ENCODE measurements around the gene GOLGA6L9.
"Not testable (repeated sequence)": the region's sequence is repeated elsewhere in the genome, so short reads cannot be mapped to it uniquely, and the experiment has no call there.

The GOLGA6L9 gene, protein sequence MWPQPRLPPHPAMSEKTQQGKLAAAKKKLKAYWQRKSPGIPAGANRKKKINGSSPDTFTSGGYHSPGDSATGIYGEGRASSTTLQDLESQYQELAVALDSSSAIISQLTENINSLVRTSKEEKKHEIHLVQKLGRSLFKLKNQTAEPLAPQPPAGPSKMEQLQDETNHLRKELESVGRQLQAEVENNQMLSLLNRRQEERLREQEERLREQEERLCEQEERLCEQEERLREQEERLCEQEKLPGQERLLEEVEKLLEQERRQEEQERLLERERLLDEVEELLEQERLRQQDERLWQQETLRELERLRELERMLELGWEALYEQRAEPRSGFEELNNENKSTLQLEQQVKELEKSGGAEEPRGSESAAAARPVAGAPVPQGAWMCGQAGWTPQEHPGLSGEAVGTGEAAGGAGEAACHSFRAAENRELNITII

DNA sequence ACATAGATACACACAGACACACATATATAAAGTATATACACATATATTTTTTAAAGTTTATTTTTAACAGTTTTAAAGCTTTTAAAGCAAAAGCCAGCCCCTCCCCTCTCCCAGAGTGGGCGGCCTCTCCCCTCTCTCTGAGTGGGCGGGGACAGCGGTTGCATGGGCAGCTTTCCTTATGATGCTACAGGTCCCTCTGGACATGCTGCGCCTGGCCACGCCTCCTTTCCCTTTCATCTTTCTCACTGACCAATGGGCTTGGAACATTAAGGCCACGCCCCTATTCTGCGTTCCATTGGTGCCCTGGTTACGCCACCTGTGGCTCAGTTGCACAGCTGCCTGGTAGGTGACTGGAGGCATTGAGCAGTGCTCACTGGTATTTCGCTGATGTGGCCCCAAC lies at the start of gene GOLGA6L9:
Gene GOLGA6L9 (plus strand): TSS at position 124 of the 400 bp plus-strand sequence. CDS start 264 bp downstream, at position 388.
- not testable (repeated sequence) for DNase-seq (ENCODE audit: low spot score)

DNA sequence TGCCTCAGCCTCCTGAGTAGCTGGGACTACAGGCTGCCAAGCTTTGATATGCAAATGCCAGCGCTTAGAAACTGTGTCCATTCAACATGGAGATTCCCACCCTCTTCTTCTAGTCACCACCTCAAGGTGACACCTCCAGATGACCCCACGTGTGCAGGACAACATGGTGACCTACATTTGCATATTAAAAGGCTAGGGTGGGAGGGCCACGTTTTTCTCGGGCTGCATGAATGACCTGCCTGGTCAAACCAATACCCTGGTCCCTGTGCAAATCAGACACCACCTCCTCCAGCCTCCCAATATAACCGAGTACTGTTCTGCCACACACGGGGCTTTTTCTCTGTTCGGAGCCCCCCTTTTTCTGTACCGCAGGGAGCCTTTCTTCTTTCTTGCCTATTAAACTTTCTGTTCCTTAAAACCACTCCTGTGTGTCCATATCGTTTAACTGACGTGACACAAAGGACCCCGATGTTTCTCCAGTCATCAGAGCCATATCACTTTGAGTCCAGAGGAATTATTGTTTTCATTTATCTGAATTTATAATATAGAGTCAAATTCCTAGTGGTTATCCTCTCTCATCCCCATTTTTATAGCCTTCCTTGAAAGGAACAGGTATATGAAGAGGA lies 48.2 kb upstream of the GOLGA6L9 start:
- DNase-seq (ENCODE audit: low spot score) = not testable (repeated sequence)

DNA sequence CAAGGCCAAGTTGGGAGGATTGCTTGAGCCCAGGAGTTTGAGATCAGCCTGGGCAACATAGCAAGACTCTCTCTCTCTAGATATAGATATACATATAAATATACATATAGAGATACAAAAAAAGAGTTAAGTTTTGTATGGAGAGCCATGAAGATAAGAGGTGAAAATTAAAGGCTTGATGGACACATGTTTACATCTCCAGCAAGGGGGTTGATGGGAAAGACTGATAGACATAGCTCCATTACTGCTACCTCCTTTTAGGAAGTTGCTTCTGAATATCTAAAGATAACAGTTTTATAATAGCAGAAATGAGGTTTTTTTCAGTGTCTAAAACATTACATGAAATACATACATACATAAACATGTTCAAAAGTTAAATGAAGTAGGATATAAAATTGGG lies 42.4 kb upstream of the GOLGA6L9 start:
- not testable (repeated sequence) for DNase-seq (ENCODE audit: low spot score)

DNA sequence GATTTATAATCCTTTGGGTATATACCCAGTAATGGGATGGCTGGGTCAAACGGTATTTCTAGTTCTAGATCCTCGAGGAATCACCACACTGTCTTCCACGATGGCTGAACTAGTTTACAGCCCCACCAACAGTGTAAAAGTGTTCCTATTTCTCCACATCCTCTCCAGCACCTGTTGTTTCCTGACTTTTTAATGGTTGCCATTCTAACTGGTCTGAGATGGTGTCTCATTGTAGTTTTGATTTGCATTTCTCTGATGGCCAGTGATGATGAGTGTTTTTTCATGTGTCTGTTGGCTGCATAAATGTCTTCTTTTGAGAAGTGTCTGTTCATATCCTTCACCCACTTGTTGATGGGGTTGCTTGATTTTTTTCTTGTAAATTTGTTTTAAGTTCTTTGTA lies 39.5 kb upstream of the GOLGA6L9 start:
- DNase-seq (ENCODE audit: low spot score) = not testable (repeated sequence)

DNA sequence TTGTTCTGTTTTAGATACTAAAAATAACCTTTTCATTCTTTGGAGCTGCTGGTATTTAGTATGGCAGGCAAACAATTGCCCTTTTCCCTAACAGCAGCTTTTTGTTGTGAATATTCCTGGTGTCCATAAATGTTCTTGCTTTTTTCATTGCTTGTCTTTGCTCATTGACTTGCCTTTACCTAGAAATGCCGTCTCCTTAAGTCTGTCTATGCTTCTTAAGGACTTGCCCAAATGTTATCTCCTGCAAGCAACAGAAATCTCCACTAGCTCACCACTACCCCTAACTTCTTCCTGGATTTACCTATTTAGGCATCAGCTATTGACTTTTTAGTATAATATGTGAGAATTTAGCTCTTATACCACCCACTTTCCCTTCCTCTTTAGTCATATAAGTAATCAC lies 37.5 kb upstream of the GOLGA6L9 start:
- not testable (repeated sequence) for DNase-seq (ENCODE audit: low spot score)

DNA sequence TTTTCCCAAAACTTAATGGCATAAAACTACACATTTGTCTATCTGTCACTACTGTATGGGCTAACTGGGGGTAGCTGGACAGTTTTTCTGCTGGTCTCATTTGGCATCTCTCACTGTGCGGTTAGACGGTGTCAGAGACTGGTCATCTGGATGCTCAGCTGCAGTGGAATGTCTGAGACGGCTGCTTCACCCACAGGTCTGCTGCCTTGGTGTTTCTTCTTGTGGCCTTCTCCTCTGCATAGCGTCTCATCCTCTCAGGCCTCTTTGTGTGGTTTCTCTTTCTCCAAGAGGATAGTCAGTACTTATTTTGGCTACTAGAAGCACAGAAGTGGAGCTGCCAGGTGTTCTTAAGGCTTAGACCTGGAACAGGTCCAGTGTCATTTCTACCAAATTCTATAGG lies 35.9 kb upstream of the GOLGA6L9 start:
- DNase-seq (ENCODE audit: low spot score) = no peak

DNA sequence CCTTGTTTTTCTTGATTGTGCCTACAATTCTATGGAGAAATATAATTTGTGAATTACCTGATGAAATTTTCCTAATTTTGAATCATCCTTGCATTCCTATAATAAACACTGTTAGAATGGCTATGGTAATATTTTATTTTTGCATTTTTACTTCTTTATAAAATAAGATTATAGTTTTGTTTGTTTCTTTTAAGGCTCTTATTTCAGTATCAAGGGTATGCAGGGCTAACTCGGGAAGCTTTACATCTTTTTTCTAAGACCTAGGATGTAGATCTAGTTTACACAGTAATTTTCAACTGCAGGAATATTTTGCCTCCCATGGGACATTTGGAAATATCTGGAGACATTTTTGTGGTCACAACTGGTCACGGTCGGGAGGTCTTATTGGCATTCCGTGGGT lies 33.8 kb upstream of the GOLGA6L9 start:
- not testable (repeated sequence) for DNase-seq (ENCODE audit: low spot score)

DNA sequence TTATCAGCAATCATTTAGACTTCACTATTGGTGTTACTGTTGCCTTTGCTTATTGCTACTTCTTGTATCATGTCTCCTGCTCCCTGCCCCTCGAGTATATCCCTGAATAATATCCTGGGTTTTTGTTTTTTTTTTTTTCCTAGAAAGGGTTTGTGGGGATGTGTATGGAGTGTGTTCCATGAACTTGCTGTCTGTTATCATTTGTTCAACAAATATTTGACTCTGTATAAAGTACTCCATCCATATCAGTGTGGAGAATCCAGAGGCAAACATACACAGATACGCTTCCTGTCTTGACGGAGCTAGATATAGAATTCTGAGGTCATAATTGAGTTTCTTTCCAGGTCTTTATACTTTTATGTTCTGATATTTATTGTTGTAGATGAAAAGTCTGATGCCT lies 31.8 kb upstream of the GOLGA6L9 start:
- no peak for DNase-seq (ENCODE audit: low spot score)

DNA sequence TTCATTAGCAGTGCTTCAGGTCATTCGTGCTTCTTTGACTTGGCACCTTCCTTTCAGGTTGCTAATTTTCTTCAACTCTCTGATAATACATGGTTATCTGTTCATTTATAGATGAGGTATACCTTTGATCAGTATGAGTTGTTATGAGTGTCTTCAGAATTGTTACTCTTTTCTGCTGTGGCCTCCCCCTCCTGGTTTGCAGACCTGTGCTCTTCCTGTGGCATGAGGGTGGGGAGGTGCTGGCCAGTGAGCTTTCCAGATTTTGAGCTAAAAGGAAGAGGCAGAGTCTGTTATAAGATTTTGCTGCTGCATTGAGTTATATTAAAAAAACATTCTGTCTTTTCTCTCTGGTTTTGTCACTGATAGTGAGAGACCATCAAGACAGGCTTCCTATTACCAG lies 30.8 kb upstream of the GOLGA6L9 start:
- DNase-seq (ENCODE audit: low spot score) = no peak

DNA sequence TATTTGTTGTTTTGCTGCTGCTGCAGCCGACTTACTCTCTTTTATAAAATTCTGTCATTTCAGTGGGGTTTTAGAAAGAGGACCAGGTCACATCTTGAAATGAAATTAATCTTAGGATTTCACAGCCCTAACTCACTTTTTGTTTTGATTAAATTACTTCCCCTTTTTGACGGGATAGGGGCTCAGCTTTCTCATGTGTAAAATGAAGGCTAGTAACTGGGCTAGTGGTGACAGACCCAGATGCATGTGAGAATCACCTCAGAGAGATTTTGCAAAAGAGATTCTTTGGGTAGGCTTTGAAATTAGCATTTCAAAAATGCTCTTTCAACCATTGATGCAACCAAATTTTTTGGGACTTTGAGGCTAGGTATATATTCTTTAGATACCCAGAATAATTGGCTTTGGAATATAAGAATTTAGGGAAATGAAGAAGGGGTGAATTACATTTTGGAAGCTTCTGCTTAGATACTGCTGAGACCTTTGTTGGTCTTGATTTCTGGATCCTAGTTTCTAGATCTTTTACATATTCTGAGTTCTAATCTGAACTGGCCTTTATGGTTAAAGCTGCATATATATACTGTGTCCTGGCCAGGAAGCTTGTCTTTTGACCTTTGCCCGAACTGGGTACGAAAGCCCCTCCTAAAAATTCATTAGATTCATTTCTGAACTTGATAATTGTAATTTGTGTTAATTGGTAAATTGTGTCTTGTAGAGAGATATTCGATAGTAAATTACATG lies 30.1 kb upstream of the GOLGA6L9 start:
- not testable (repeated sequence) for DNase-seq (ENCODE audit: low spot score)

DNA sequence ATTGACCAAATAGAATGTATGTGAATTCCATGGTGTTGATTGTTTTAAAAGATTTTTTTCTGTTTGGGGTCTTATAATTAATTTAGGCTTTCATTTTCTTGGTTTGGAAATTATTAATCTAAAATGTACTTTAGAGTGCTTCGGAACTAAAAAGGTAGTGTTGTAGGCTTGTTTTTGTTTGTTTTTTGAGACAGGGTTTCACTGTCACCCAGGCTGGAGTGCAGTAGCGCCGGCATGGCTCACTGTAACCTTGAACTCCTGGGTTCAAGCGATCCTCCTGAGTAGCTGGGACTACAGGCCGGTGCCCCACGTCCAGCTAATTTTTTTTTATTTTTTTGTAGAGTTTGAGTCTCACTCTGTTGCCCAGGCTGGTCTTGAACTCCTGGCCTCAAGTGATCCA lies 27.7 kb upstream of the GOLGA6L9 start:
- not testable (repeated sequence) for DNase-seq (ENCODE audit: low spot score)

DNA sequence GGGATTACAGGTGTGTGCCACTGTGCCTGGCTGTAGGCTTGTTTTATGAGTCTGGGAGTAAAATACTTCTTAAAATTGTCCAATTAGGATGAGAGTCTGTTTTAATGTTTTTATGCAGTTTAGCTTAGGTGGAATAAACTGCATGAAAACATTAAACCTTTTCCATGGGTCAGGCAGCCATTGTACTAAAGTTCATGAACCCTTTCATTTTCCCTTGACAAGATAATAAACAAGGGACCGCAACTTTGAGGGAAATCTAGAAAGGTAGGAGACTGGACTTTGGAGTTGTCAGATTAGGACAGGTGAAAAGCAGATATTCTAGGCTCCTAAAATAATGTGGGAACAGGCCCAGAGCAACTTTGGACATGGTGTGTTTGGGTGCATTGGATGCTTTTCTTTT lies 27.3 kb upstream of the GOLGA6L9 start:
- DNase-seq (ENCODE audit: low spot score) = not testable (repeated sequence)

DNA sequence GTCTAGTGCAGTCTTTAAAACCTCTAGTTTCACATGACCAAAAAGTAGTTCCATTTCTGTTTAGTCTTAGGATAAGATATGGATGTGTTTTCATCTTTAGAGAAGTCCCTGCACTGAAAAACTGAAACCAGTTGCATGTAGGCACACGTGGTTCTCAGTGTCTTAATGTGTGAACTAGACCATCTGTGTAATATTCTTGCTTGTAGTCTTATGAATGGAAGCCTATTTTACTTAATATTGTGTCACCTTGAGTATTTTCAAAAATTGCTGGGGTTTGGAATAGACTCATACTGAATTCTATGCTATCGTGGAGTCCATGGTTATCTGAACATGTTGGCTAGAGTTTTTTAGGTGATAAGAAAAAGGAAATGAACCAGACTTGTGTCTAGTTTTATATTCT lies 23.4 kb upstream of the GOLGA6L9 start:
- DNase-seq (ENCODE audit: low spot score) = not testable (repeated sequence)

DNA sequence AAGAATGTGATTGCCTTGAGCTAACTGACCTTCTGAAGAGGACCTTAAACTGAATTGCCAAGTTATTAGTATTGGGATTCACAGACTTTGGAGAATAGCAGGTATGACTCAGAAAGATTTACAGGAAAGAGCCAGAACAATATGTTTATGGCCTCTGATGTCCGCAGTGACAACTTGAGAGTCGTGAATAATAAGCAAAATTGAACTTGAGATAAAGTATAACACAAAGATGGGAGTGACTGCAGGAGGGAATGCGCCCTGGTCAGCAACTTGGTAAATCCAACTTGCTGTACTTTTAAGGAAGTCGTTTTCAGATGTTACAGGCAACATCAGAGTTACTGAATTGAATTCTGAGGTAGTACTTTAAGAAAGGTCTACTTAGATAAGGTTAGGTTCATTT lies 19.3 kb upstream of the GOLGA6L9 start:
- not testable (repeated sequence) for DNase-seq (ENCODE audit: low spot score)

DNA sequence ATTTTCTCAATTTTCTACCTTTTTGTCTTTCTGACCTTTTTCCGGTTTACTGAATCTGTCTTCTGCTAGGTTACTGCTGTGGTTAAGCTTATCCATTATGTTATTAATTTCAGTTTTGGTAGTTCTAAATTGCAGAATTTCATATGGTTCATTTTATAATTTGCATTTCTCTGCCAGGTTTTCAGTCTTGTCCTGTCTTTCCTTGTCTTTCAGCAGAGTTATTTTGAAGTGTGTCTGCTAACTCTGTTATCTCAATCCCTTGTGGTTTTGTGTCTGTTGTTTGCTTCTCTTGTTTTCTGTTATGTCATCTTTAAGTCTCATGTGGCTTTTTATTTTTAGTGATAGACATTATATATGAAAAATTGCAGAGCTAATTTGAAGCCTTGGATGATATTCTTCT lies 18.0 kb upstream of the GOLGA6L9 start:
- not testable (repeated sequence) for DNase-seq (ENCODE audit: low spot score)

DNA sequence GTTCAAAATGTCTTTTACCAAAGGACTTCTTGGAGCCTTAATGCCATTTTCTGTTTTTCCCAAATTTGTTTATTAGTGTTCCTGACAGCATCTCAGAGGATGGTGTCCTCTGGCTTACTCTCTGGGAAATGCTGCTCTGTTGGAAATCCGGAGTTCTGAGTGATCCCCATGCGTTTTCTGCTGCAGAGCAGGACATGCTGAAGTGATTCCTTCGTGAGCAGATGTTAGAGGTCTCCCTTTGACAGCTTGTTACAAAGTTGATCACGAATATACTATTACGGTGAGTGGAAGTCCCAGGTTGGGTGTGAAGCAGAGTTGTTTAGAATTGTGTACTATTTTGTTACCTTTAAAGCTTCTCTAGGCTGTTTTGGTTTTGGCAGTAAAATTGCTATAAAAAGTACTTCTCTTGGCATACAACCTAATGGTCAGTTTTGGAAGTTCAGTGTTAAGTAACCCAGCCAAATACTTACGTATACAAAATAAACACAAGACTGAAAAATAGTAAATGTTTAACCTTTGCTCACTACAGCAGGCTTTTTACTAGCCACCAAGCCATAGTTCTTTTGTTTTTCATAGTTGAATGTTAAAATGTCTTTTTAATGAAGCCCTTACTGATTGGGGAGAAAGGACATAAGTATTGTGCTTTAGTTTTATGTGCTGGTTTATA lies 15.0 kb upstream of the GOLGA6L9 start:
- not testable (repeated sequence) for DNase-seq (ENCODE audit: low spot score)

DNA sequence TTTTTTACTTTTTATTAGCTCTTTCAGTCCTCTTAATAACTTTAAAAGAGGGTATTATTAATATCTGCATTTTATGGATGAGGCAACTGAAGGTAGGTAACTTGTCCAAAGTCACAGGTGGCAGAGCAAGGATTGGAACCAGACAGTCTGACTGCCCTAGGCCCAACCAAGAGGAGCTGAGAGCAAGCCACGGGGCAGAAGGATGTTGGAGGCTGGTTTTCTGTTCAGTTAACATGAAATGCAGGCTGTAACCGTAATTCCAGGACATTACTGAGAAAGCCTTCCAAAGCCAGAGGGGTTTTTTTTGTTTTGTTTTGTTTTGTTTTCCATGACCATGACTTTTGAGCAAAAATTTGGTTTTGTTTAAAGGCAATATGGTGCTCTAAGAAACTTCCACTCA lies 9.1 kb upstream of the GOLGA6L9 start:
- not testable (repeated sequence) for DNase-seq (ENCODE audit: low spot score)

DNA sequence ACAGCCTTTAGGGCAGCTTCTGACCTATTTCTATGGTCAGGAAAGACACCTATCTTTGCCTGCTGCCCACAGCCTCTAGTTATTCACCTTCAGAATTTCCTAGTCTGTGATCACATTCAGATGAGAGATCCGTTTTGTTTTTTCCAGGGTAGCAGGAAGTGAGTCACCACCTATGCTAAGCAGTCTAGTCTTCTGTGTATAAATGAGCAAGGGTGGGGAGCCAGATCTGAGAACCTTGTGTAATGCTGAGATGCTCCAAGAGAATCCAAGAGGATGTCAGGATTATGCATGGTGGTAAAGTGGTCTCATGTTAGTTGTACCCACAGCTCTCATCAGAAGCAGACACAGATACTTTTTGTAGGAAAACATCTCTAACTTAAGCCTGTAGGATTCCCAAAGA lies 8.7 kb upstream of the GOLGA6L9 start:
- not testable (repeated sequence) for DNase-seq (ENCODE audit: low spot score)

DNA sequence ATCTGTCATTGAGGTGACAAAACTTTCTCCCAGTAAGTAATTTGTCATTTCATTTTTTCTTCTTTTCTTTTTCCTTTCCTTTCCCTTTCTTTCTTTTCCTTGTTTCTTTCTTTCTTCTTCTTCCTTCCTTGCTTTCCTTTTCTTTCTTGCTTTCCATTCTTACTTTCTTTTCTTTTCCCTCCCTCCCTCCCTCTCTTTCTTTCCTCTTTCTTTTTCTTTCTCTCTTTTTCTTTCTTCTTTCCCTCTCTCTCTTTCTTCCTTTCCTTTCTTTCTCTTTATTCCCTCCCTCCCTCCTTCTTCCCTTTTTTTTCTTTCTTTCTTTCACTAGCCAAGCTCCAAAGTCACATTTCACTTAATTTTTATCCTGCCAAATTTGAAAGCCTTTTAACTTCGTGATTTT lies 2.5 kb upstream of the GOLGA6L9 start:
- not testable (repeated sequence) for DNase-seq (ENCODE audit: low spot score)

DNA sequence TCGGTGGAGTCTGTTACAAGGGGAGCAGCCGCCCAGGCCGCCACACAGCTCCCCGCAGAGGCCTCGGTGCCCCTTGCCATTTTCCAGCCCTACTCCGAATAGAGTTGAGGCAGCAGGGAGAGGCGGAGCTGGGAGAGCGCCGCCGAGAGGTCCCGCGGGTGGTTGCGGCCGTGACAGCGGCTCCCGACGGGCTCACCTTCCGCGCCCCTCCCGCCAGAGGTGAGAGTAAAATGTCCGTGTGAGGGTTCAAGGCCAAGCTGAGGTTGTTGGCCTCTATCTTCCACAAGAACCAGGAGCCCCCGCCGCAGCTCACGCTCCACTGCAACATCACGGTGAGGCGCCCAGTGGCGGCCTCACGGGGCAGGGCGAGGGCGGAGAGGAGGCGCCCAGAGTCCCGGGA lies 15.8 kb downstream of the GOLGA6L9 start:
- DNase-seq (ENCODE audit: low spot score) = not testable (repeated sequence)

DNA sequence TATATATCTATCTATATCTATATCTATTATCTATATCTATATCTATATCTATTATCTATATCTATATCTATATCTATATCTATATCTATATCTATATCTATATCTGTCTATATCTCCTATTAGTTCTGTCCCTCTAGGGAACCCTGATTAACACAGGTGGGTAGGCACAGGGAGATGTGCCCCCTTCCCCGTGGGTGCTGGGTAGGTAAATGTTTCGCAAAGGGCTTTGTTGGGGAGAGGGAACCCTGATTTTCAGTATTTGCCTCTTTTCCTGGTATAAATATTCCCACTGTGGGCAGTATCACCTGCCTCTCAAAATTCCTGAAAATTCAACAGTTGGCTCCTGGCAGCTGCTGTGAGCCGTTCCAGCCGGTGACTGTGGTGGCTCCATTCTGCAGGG lies 27.7 kb downstream of the GOLGA6L9 start:
- not testable (repeated sequence) for DNase-seq (ENCODE audit: low spot score)

DNA sequence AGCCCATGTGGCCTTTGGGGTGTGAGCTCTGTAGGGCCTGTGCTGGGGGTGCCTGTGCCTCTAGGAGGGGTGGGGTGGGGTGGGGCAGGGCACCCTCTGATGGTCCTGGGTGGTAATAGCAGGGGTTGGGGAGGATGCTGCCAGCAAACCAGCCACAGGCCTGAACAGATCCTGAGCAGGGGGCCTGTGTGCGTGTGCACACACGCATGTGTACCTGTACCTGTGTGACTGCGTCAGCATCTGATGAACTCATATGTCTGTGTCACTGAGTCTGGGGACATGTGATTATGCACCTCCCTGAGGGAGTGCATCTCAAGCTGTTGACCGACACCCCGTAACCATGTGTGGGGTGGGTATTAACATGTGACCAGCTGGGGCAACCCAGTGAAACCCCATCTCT lies 36.0 kb downstream of the GOLGA6L9 start:
- not testable (repeated sequence) for DNase-seq (ENCODE audit: low spot score)

All from left forelimb (tissue), 1 donor.